HepG2 (cell line): ENCODE measurements around the gene CCM2L. TPM values are rescaled to one million over a fixed set of nuclear protein-coding genes. Genes with fewer than 3 reads are reported as not detected.
A peak's percentile ranks its signal among the peaks of the same experiment; 100 is the strongest.

ENCODE experiments used
- DNMT3B ChIP-seq: conservative IDR thresholded peaks from 2 replicates; pipeline ENCODE4 v1.6.1; 2016; ENCODE audit warnings: missing biosample characterization, control low read depth
- ERF ChIP-seq: IDR thresholded peaks from 2 replicates; pipeline ENCODE4 v1.6.1; 2018; ENCODE audit warnings: missing biosample characterization, missing genetic modification reagents
- ETV5 ChIP-seq: IDR thresholded peaks from 2 replicates; pipeline ENCODE4 v1.6.1; 2018; ENCODE audit warnings: missing biosample characterization, missing genetic modification reagents, inconsistent platforms, borderline replicate concordance
- GATA4 ChIP-seq: sonication (generic); IDR thresholded peaks from 2 replicates; pipeline ENCODE4 v1.6.1; 2016; ENCODE audit warnings: antibody characterized with exemption, low read depth, borderline replicate concordance
- KAT8 ChIP-seq: IDR thresholded peaks from 2 replicates; pipeline ENCODE4 v1.6.1; 2016; ENCODE audit warnings: missing genetic modification reagents, missing compliant biosample characterization
- MAFF ChIP-seq: IDR thresholded peaks from 2 replicates; pipeline ENCODE4 v1.6.1; 2011; ENCODE audit warnings: low read depth, low read length, improper control_type of control experiment
- MATR3 ChIP-seq: sonication (generic); formaldehyde crosslinking; IDR thresholded peaks from 2 replicates; pipeline ENCODE4 v1.4.0; 2020; ENCODE audit warnings: missing genetic modification reagents
- MIER2 ChIP-seq: IDR thresholded peaks from 2 replicates; pipeline ENCODE4 v1.6.1; 2016; ENCODE audit warnings: missing biosample characterization, missing genetic modification reagents
- NR3C1 ChIP-seq: sonication (generic); formaldehyde crosslinking; IDR thresholded peaks from 2 replicates; pipeline ENCODE4 v1.4.0; 2020; ENCODE audit warnings: missing genetic modification reagents
- SOX6 ChIP-seq, 2 experiments: fragments of 450-650 bp in 1 of 2; sonication (generic) in 1 of 2; formaldehyde crosslinking in 1 of 2; IDR thresholded peaks; 2 replicates each; pipeline versions ENCODE4 v1.4.0 to v1.6.1; 2017 to 2020; ENCODE audit warnings: antibody characterized with exemption in 1 of 2, mild to moderate bottlenecking in 1 of 2, missing genetic modification reagents in 1 of 2
- STAT5B ChIP-seq: sonication (generic); formaldehyde crosslinking; IDR thresholded peaks from 2 replicates; pipeline ENCODE4 v1.4.0; 2020; ENCODE audit warnings: missing genetic modification reagents
- TEAD2 ChIP-seq: sonication (generic); formaldehyde crosslinking; IDR thresholded peaks from 2 replicates; pipeline ENCODE4 v1.9.0; 2021; ENCODE audit warnings: missing genetic modification reagents
- ZBTB20 ChIP-seq: sonication (generic); formaldehyde crosslinking; IDR thresholded peaks from 2 replicates; pipeline ENCODE4 v1.8.1; 2023; ENCODE audit warnings: missing genetic modification reagents, low read depth, mild to moderate bottlenecking, borderline replicate concordance
- ZNF12 ChIP-seq: sonication (generic); formaldehyde crosslinking; IDR thresholded peaks from 2 replicates; pipeline ENCODE4 v1.5.0; 2020; ENCODE audit warnings: missing genetic modification reagents
- ZNF33A ChIP-seq: sonication (generic); formaldehyde crosslinking; IDR thresholded peaks from 2 replicates; pipeline ENCODE4 v1.5.1; 2020; ENCODE audit warnings: missing genetic modification reagents, mild to moderate bottlenecking, moderate library complexity, borderline replicate concordance
- ZNF430 ChIP-seq: sonication (generic); formaldehyde crosslinking; IDR thresholded peaks from 2 replicates; pipeline ENCODE4 v1.9.0; 2021; ENCODE audit warnings: mild to moderate bottlenecking, missing genetic modification reagents
- ZNF615 ChIP-seq: sonication (generic); formaldehyde crosslinking; IDR thresholded peaks from 2 replicates; pipeline ENCODE4 v1.5.0; 2020; ENCODE audit warnings: mild to moderate bottlenecking, missing genetic modification reagents, borderline replicate concordance
- ZNF616 ChIP-seq: sonication (generic); formaldehyde crosslinking; IDR thresholded peaks from 2 replicates; pipeline ENCODE4 v1.5.0; 2020; ENCODE audit warnings: low read depth, mild to moderate bottlenecking, missing genetic modification reagents
- ZNF780A ChIP-seq: sonication (generic); formaldehyde crosslinking; IDR thresholded peaks from 2 replicates; pipeline ENCODE4 v1.8.0; 2022; ENCODE audit warnings: mild to moderate bottlenecking, missing genetic modification reagents, moderate library complexity
- ZNF782 ChIP-seq: sonication (generic); formaldehyde crosslinking; IDR thresholded peaks from 2 replicates; pipeline ENCODE4 v1.4.0; 2020; ENCODE audit warnings: missing genetic modification reagents, mild to moderate bottlenecking, borderline replicate concordance
- polyA plus RNA-seq, 8 experiments: library from polyadenylated mRNA; depleted of rRNA in 3 of 8; stranded (reverse) in 7 of 8; unstranded in 1 of 8; fragments of >200 nt; fragmentation: Illumina TruSeq in 4 of 8; extraction: Trizol in 4 of 8; gene quantifications; 2 replicates each; pipeline versions ENCODE4 v1.2.1 to v1.2.3, GENCODE V29; 2011 to 2016; ENCODE audit warnings: low read depth in 4 of 8, missing spikeins in 1 of 8, mixed read lengths in 1 of 8; ENCODE audit not compliant: insufficient read depth in 1 of 8
- total RNA-seq, 5 experiments: library from RNA; depleted of rRNA; stranded (reverse); fragments of >200 nt; fragmentation: Illumina TruSeq; extraction: Trizol; gene quantifications; 2 replicates each; pipeline ENCODE4 v1.2.3, GENCODE V29; 2016; ENCODE audit warnings: low read depth in 1 of 5
- TF ChIP-seq, protein P1 (sequence below): sonication (generic); formaldehyde crosslinking; IDR thresholded peaks from 2 replicates; pipeline ENCODE4 v1.4.0; 2020; ENCODE audit warnings: missing genetic modification reagents
- TF ChIP-seq, protein P2 (sequence below): fragments of 450-650 bp; IDR thresholded peaks from 2 replicates; pipeline ENCODE4 v1.6.1; 2017

CCM2L gene
- total and polyA plus RNA-seq, 2 of the 13 experiments (the other 11 are each of a cell fraction or from before 2014, with no cell fraction given) = 0.15 TPM; not detected in 1

DNA sequence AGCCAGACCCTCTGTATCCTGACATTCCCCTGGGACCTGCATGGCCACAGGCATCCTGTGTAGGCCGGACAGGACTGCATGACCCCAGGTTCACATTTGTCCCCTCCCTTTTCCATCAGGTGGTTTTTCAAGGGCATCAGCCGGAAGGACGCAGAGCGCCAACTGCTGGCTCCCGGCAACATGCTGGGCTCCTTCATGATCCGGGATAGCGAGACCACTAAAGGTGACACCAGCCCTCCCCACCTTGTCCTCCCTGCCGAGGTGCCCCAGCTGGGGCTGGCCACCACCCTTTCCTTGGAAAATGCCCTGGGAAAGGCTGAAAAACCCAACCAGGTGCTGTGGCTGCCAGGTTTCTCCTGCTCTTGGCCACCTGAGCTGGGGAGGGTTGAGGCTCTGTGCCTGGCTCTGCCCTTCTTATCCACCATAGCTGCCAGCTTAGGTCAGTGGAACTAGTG is 69.4 kb downstream of the CCM2L start (continued):
- TF ChIP-seq ZBTB20 (CRISPR knock-in tag) (0 out of 2 replicates have a peak, but pooled peaks have one; percentile 41), NR3C1 (CRISPR knock-in tag) (no peak), ZNF33A (0 out of 2 replicates have a peak, but pooled peaks have one; percentile 60), ZNF780A (CRISPR knock-in tag) (no peak), ZNF782 (CRISPR knock-in tag) (no peak), GATA4 (no peak), ZNF615 (CRISPR knock-in tag) (no peak), ERF (CRISPR knock-in tag) (no peak), KAT8 (CRISPR knock-in tag) (no peak), MATR3 (CRISPR knock-in tag) (no peak), ZNF430 (CRISPR knock-in tag) (no peak), TEAD2 (CRISPR knock-in tag) (no peak), ZNF616 (CRISPR knock-in tag) (no peak), ETV5 (CRISPR knock-in tag) (peak; percentile 94), SOX6 (IDR thresholded peaks at IDR 0.05) (no peak), SOX6 (CRISPR knock-in tag; IDR thresholded peaks at IDR 0.05) (no peak; the same call in 1 of the 2 replicates), DNMT3B (CRISPR knock-in tag) (no peak), MAFF (no peak), STAT5B (CRISPR knock-in tag) (no peak), MIER2 (no peak), ZNF12 (CRISPR knock-in tag) (no peak)
- TF ChIP-seq, protein P1, sequence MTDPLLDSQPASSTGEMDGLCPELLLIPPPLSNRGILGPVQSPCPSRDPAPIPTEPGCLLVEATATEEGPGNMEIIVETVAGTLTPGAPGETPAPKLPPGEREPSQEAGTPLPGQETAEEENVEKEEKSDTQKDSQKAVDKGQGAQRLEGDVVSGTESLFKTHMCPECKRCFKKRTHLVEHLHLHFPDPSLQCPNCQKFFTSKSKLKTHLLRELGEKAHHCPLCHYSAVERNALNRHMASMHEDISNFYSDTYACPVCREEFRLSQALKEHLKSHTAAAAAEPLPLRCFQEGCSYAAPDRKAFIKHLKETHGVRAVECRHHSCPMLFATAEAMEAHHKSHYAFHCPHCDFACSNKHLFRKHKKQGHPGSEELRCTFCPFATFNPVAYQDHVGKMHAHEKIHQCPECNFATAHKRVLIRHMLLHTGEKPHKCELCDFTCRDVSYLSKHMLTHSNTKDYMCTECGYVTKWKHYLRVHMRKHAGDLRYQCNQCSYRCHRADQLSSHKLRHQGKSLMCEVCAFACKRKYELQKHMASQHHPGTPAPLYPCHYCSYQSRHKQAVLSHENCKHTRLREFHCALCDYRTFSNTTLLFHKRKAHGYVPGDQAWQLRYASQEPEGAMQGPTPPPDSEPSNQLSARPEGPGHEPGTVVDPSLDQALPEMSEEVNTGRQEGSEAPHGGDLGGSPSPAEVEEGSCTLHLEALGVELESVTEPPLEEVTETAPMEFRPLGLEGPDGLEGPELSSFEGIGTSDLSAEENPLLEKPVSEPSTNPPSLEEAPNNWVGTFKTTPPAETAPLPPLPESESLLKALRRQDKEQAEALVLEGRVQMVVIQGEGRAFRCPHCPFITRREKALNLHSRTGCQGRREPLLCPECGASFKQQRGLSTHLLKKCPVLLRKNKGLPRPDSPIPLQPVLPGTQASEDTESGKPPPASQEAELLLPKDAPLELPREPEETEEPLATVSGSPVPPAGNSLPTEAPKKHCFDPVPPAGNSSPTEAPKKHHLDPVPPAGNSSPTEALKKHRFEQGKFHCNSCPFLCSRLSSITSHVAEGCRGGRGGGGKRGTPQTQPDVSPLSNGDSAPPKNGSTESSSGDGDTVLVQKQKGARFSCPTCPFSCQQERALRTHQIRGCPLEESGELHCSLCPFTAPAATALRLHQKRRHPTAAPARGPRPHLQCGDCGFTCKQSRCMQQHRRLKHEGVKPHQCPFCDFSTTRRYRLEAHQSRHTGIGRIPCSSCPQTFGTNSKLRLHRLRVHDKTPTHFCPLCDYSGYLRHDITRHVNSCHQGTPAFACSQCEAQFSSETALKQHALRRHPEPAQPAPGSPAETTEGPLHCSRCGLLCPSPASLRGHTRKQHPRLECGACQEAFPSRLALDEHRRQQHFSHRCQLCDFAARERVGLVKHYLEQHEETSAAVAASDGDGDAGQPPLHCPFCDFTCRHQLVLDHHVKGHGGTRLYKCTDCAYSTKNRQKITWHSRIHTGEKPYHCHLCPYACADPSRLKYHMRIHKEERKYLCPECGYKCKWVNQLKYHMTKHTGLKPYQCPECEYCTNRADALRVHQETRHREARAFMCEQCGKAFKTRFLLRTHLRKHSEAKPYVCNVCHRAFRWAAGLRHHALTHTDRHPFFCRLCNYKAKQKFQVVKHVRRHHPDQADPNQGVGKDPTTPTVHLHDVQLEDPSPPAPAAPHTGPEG (CRISPR knock-in tag) = 0 out of 2 replicates have a peak, but pooled peaks have one; percentile 51
- TF ChIP-seq, protein P2, sequence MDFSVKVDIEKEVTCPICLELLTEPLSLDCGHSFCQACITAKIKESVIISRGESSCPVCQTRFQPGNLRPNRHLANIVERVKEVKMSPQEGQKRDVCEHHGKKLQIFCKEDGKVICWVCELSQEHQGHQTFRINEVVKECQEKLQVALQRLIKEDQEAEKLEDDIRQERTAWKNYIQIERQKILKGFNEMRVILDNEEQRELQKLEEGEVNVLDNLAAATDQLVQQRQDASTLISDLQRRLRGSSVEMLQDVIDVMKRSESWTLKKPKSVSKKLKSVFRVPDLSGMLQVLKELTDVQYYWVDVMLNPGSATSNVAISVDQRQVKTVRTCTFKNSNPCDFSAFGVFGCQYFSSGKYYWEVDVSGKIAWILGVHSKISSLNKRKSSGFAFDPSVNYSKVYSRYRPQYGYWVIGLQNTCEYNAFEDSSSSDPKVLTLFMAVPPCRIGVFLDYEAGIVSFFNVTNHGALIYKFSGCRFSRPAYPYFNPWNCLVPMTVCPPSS = no peak
